HG03066 (cell line): ENCODE results near the gene ACSM3.
"Not testable (repeated sequence)": the region's sequence is repeated elsewhere in the genome, so short reads cannot be mapped to it uniquely, and the experiment has no call there.

Source experiments
- ATAC-seq: cut with Tn5 transposase; IDR thresholded peaks from one replicate; pipeline ENCODE4 v1.9.1; 2021; ENCODE audit warnings: low read depth; ENCODE audit not compliant: unreplicated experiment

Gene ACSM3, protein sequence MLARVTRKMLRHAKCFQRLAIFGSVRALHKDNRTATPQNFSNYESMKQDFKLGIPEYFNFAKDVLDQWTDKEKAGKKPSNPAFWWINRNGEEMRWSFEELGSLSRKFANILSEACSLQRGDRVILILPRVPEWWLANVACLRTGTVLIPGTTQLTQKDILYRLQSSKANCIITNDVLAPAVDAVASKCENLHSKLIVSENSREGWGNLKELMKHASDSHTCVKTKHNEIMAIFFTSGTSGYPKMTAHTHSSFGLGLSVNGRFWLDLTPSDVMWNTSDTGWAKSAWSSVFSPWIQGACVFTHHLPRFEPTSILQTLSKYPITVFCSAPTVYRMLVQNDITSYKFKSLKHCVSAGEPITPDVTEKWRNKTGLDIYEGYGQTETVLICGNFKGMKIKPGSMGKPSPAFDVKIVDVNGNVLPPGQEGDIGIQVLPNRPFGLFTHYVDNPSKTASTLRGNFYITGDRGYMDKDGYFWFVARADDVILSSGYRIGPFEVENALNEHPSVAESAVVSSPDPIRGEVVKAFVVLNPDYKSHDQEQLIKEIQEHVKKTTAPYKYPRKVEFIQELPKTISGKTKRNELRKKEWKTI

DNA sequence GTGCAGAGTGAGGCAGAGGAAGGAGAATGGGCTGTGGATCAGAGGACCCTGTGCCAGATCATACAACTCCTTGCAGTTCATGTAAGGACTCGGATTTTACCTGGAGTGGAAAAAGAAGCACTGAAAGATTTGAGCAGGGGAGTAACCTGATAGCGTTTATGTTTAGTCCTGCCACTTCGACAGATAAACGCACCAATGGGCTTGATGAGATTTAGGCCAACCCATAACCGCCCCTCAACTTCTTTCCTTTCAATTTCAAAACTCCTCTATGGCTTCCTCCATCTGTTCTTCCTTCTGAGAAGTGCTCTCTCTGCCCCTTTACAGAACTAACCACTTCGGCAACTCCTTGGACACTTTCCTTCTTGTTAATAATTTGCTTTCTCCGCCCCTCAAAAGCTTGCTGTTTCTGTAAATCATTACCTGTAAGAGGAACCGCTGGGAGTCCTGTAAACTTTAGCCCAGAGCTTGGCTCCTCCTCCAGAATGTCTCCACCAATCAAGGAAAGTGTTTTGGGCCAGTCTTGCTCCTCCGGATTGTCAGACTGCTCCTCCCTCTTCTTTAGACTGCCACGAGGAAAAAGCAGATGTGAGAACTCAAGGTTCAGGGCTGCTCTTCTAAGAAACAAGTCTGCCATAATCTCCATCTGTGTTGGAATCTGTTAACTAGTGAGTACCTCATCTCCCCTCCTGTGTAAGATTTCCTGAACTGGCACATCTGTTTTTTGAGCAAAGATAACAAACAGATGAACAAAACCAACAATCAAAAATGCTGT lies at the start of gene ACSM3:
Gene ACSM3, plus strand, starts transcription at position 554 of the 772 bp plus-strand sequence. CDS start 6,021 bp downstream, outside the sequence.
- ATAC-seq = peak; percentile 99

DNA sequence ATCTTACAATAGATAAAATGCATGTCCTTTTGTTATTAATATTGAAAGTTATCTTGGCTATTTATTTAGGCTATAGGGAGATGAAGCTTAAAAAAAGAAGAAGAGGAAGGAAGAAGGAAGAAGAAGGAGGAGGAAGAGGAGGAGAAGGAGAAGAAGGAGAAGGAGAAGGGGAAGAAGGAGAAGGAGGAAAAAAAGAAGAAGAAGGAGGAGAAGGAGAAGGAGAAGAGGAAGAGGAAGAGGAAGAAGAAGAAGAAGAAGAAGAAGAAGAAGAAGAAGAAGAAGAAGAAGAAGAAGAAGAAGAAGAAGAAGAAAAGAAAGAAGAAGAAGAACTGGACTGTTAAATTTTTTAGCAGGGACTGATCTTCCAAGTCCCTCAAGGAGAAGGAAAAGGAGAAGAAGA lies 46.1 kb upstream of the ACSM3 start:
- not testable (repeated sequence) for ATAC-seq

DNA sequence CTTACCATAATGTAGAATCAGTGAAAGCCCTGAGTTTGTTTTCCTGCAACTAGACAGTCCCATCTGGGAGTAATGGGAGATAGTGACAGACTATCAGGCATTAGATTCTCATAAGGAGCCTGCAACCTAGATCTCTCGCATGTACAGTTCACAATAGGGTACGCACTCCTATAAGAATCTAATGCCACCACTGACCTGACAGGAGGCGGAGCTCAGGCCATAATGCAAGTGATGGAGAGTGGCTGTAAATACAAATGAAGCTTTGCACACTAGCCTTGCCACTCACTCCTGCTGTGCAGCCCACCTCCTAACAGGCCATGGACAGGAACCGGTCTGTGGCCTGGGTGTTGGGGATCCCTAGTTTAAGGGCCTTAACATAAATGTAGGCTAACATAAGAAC lies 43.6 kb upstream of the ACSM3 start:
- ATAC-seq = no peak

DNA sequence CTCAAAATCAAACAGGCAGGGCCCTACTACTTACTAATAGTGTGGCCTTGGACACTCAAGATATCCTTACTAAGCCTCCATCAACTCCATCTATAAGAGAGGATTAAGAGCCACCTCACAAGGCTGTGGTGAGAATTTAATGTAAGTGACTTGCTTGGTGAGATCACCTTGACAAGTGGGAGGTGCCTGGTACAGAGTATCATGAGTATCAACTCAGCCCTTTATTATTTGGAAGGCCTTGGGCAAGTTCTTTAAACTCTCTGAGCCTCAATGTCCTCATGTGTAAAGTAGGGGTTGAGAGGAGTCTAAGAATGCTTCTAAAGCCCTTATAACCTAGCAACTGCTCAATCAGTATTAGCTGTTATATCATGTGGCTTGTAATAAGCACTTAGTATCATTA lies 37.2 kb upstream of the ACSM3 start:
- no peak for ATAC-seq

DNA sequence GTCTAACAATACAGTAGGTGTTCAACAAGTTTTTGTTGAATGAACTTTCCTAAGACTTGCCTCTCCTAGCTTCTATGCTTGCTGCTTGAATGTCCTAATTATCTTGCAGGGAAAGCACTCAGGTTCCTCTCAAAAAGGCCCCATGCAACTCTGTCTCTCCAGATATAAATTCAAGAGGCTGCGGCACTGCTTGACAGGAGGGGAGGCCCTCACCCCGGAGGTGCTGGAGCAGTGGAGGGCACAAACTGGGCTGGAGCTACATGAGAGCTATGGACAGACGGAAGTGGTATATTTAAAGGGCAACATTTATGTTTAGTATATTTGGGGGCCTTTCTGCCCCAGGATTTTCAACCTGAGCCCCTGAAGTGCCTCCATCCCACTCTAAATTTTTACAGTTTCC lies 36.6 kb upstream of the ACSM3 start:
- no peak for ATAC-seq

DNA sequence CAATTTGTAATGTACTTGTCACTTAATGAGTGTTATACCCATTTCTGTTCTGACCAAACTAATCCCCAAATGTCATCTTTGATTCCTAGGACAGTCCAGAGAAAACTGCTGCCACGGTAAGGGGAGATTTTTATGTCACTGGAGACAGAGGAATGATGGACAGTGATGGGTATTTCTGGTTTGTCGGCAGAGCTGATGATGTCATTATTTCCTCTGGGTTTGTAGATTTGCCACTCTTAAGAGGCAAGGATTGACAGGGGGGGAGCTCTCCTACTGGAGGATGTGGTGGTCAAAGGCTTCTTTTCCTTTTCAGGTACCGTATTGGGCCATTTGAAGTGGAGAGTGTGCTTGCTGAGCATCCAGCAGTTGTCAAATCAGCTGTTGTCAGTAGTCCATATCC lies 34.7 kb upstream of the ACSM3 start:
- no peak for ATAC-seq

DNA sequence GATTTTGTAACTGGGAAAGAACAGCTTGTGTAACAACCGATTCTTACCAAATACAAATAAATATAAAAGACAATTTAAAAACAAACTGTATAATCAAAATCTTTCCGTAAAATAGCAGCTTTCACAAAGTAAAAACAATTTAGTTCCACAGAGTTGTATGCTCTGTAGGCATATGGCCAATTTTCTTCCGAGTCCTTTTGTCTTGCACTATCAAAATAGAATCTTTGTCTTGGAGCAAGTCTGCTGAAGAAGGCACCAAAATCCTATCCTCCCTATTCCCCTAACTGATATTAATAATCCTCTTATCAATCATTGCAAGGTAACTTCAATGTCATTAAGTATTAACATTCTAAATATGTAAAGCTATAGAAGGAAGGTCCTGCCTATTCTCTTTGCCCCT lies 29.8 kb upstream of the ACSM3 start:
- ATAC-seq = no peak

DNA sequence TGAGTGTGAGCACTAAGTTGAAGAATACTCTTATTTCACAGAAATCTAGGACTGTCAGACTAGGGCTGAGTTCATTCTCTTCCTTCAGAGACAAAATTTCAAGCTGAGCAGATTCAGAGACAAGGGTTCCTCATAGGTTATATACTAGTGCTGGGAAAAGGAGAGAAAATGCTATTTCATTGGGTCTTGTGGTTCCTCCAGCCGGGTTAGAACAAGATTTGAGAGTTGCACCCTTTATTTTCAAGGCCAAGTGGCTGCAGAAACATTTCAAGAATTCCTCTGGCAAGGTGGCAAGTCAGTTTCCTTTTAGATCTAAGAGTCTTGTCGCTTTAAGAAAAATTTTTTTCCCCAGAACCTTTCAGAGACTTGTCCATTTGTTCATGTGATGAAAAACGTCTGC lies 29.0 kb upstream of the ACSM3 start:
- no peak for ATAC-seq

DNA sequence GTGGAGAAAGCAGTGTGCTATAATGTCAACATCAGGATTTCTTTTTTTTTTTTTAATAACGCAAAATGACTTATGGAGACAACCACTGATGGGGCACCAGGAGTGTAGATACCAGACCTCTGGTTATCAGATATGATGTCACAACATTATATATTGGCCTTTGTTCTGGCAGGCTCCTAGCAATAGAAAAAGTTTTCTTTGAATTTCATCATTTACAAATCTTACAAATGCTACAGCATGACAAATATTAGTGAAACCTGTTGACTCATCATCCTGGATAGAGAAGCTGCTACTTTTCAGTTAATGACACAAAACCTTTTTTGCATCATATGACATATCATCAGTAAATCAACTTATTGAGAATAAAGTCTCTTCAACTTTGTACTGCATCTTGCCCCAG lies 28.3 kb upstream of the ACSM3 start:
- no peak for ATAC-seq

DNA sequence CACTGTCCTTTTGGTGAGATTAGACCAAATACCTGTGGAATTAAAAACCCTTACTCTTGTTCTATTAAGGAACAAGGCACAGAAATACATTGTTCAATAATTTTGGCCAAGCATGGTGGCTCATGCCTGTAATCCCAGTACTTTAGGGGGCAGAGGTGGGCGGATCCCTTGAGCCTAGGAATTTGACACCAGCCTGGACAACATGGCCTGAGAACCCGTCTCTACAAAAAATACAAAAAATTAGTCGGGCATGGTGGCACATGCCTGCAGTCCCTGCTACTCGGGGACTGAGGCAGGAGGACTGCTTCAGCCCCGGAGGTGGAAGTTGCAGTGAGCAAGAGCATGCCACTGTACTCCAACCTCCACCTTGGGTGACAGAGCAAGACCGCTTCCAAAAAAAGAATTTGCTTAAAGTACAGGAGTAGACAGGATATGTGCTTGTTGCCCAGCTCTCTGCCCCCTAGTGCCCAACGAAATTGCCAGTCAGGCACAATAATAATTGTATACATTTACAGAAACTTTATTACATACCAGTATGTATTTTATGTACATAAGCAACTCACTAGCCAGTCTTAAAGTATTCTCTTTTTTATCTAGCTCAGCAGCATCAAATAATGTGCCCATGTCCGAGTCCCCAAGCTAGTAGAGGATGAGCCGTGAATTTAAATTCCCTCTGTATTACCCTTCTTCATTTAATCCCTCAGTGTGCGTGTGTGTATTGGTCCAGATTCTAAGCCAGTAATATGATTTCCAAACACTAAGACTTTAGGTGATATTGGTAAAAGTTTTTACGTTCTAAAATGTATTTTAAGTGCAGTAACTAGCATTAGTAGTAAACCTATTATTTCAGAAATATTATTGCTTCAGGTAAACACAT lies 23.6 kb upstream of the ACSM3 start:
- ATAC-seq = no peak

DNA sequence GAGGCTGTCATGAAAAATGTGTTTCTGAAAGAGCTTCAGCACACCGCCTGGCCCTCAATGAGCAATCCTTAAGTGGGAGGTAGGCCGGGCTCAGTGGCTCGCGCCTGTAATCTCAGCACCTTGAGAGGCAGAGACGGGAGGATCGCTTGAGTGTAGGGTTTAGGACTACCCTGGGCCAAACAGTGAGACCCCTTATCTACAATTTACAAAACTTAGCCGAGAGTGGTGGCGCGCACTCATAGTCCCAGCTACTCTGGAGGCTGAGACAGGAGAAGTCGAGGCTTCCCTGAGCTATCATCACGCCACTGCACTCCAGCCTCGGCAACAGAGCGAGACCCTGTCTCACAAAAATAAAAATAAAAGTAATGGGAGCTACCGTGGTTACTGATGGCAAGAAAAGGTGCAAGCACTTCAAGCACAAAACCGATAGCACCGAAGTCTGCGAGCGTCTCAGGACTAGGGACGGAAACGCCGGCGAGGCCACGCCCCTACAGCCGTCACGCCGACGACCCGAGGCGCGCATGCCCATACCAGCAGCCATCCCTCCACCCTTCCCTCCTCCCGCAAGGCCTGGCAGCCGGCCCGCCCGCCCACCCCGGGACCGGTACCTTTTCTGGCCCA lies 22.8 kb upstream of the ACSM3 start:
- peak; percentile 83 for ATAC-seq

DNA sequence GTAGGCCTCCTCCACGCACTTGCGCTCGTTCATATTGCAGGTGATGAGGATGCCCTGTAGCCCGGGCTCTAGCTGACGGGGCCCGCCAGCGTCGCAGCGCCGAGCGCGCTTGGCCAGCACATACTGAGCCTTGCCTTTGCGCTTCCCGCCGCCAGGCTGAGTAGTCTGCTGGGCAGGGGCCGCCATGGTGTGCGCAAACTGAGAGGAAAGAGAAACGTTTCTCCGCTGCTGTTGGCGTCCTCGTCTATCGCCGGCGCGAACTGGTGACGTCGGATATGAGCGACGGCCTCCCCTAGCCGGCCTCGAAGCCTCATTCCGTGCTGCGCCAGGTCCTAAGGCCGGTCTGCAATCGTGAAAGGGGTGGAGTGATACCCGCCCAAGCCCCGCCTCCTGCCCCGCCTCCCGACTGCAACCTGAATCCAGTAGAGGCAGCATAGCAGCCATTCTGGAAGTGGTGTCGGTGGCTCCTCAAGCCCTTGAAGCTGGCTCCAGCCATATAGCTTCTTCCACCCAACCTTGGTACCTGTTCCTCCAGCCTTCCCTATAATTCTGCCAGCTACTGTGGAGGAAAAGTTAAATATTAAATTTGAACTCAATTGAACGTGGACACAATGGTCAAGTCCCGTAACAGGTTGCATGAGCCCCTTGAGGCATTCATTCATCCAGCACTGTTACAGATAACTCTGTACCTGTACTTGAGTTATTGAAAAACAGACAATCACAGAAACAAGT lies 22.1 kb upstream of the ACSM3 start, which contains the start of gene THUMPD1:
Gene THUMPD1, minus strand, starts transcription at position 265 of the 732 bp plus-strand sequence. Its CDS starts 79 bp downstream, at position 186.
- peak; percentile 81 for ATAC-seq

DNA sequence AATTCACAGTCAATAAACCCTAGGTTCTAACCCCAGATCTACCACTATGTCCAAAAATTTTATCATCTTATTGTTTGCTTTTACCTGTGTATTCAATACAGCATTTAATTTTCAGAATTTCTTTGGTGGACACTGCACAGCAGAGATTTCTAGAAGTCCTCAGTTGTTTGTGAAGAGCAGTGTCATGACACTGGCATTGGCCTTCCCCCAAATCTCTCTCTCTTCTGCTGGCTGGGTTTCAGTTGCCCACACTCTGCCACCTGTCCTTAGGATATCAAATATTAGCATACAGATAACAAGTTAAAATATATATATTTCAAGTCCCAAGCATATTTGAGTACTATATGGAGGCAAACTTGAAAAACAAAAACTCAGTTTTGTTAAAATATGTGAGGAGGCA lies 20.2 kb upstream of the ACSM3 start:
- no peak for ATAC-seq

DNA sequence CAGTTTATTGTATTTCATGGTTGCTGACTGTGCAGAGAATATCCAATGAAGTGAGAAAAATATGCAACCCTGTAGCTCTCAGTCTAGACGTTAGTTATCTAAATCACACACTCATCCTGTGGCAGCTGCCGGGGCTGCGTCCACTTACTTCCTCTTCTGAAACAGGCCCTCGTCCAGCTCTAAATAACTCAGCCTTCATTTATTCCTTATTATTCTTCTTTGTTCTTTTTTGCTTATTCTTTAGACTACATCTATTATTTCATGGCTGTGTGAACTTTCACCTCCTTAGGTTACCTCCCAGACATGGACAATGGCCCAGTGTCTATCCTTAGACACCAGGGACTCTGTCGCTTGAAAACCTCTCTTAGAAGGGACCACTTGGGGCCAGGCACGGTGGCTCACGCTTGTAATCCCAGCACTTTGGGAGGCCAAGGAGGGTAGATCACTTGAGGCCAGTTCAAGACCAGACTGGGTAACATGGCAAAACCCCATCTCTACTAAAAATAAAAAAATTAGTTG lies 18.8 kb upstream of the ACSM3 start:
- ATAC-seq = no peak

DNA sequence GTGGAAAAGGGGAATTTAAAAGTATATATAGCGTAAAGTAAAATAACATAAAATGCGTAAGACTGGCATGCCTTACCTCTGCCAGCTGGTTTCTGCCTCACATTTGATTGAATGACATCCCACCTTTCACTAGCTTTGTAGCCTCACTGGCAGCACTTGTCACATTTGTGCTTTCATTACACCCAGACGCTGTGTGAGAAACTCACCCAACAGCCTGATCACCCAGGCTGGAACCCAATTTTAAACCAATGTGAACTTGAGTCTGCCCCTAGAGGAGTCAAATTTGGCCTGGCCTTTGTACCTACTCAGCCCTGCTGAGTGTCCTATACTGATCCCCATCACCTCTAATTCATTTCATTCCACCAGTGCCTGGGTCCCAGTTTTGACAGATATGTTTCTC lies 17.4 kb upstream of the ACSM3 start:
- no peak for ATAC-seq

DNA sequence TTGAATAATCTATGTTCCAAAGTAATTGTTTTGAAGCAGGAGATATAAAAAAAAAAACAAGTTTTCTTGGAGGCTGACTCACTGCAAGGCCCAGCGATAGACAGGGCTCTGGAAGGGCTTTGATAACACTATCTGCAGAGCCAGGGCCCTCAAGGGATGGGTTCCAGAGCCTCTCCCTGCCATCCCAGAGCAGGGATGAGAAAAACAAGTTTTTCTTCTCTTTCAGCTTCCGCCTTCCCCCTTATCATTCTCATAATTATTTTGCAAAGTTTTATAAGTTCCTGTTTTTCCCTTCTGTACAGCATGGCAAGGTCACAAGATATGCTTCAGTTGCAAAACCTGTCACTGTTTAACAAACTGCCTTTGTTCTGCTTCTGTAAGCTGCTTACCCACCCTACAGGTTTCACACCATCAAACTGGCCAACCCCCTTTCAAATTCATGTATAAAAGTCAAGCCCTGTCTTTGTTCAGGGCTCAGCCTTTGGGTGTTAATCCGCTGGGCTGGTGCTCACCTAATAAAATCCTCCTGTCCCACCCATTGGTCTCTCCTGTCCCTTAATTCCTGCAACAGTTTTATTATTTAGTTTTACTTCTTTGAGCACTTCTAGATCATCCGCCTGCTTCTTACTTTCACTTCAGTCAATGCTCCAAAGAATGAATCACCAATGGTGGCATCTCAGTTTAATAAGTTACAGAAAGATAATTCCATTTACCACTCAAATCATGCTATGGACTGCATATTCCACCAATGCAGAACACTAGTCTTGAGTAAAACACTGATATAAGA lies 16.6 kb upstream of the ACSM3 start:
- no peak for ATAC-seq

DNA sequence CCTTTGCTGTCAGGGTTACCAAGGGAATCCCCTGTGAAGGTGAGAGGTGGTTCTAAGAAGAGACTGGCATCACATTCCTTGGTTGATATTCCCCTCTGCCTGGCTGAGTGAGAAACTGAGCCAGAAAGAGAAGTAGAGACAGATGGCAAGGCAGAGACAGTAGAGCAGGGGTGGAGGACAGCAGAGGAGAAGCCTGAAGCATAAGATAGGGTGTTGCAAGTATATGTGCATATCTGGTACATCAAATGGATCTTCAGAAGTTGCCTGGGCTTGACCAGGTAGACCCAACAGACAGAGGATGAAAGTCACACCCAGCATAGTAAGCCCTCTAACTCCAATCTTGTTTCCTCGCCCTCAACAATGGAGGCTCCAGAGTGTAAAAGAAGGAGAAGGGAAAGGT lies 14.3 kb upstream of the ACSM3 start:
- no peak for ATAC-seq

DNA sequence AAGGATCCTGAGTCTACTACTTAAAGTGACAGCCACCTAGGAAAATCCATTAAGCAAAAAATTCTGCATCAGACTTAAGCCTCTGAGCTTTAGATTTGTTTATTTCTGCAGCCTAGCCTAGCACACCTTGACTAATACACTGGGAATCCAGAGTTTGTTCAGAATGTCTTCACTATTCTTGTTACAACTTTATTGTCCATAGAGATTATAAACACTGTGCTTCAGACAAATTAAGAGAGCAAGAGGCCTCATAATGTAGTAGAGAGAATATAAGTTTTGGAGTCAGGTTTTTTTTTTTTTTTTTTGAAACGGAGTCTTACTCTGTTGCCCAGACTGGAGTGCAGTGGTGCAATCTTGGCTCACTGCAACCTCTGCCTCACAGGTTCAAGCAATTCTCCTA lies 13.3 kb upstream of the ACSM3 start:
- ATAC-seq = no peak
